Heart left ventricle (tissue), 16 donors: ENCODE measurements around the gene FEN1. TPM values are rescaled to one million over a fixed set of nuclear protein-coding genes. Genes with fewer than 3 reads are reported as not detected.

ENCODE experiments used
- ATAC-seq, 4 donors: fragments of 200-7000 bp; cut with Tn5 transposase; one replicate each; pipeline ENCODE4 v1.9.1; 2020 to 2022; ENCODE audit warnings: moderate library complexity in 4 of 4, mild to moderate bottlenecking in 3 of 4, moderate number of reproducible peaks in 1 of 4
- DNase-seq, 5 donors: peaks; one replicate each; pipeline ENCODE4 v3.0.0-alpha.2; 2020
- H3K27ac ChIP-seq, 12 donors: fragments of 200-600 bp; sonication (generic) in 4 of 12; one replicate each; pipeline versions ENCODE4 v1.5.0 to v1.8.0; 2016 to 2022; ENCODE audit warnings: mild to moderate bottlenecking in 2 of 12
- H3K27me3 ChIP-seq, 9 donors: fragments of 200-600 bp; sonication (generic) in 2 of 9; one replicate each; pipeline versions ENCODE4 v1.5.1 to v1.8.0; 2016 to 2022; ENCODE audit warnings: mild to moderate bottlenecking in 3 of 9
- H3K36me3 ChIP-seq, 9 donors: fragments of 200-600 bp; sonication (generic) in 2 of 9; one replicate each; pipeline versions ENCODE4 v1.5.0 to v1.8.0; 2018 to 2022; ENCODE audit warnings: mild to moderate bottlenecking in 2 of 9
- H3K4me1 ChIP-seq, 12 donors: fragments of 200-600 bp; sonication (generic) in 4 of 12; one replicate each; pipeline versions ENCODE4 v1.5.0 to v1.8.0; 2016 to 2022; ENCODE audit warnings: mild to moderate bottlenecking in 3 of 12
- H3K4me3 ChIP-seq, 12 donors: fragments of 200-600 bp; sonication (generic) in 4 of 12; one replicate each; pipeline versions ENCODE4 v1.5.0 to v1.8.0; 2017 to 2022; ENCODE audit warnings: mild to moderate bottlenecking in 9 of 12, moderate library complexity in 4 of 12
- H3K9me3 ChIP-seq, 12 donors: fragments of 200-600 bp; sonication (generic) in 4 of 12; one replicate each; pipeline versions ENCODE4 v1.5.0 to v1.8.0; 2016 to 2022; ENCODE audit warnings: mild to moderate bottlenecking in 1 of 12
- CTCF ChIP-seq, 12 donors: fragments of 200-600 bp; sonication (generic) in 4 of 12; IDR thresholded peaks; one replicate each; pipeline versions ENCODE4 v1.5.0 to v1.8.0; 2018 to 2022; ENCODE audit warnings: antibody characterized with exemption in 12 of 12, mild to moderate bottlenecking in 5 of 12
- POLR2A ChIP-seq, 2 donors: fragments of 450-650 bp; IDR thresholded peaks; one replicate each; pipeline ENCODE4 v1.6.1; 2017; ENCODE audit warnings: antibody characterized with exemption in 2 of 2, mild to moderate bottlenecking in 2 of 2, moderate library complexity in 2 of 2
- WGBS, 4 donors: extraction: QIAGEN DNeasy Blood & Tissue Kit in 2 of 4; methylation state at CpG; one replicate each; pipeline versions ENCODE4 v1.1.5 to v1.1.7; 2013 to 2018; 5-methylcytosine and 5-hydroxymethylcytosine counted together
- intact Hi-C, 10 donors: fragments of 100-400 bp; cut with DNase I; formaldehyde crosslinking; loops; one replicate each; pipeline versions ENCODE4 v1.11.1 to v1.14.2; 2022
- polyA plus RNA-seq, 2 donors: library from polyadenylated mRNA; stranded (reverse); fragments of 200-250 nt; gene quantifications; one replicate each; pipeline ENCODE4 v1.2.3, GENCODE V29; 2013
- total RNA-seq, 9 donors: library from RNA; depleted of rRNA in 2 of 9; stranded (reverse); fragments of >200 nt in 2 of 9; fragmentation: NEBNext Ultra II Directional in 3 of 9; extraction: Animal tissue kit (Norgen Biotek cat#: 25700) in 3 of 9; gene quantifications; one replicate each; pipeline versions ENCODE4 v1.1.0 to v1.2.4, GENCODE V29; 2016 to 2023
- donor health status: ischemic (EF 13 %, LVEDD 7.1; RV severe dilation, severe dysfunction).
- donor health status: healthy with polysubstance abuse.
- donor health status: DM: no; HTN: yes; CAD: no.
- donor health status: DM: no; HTN: no; CAD: no.
- donor health status: ischemic (EF 25% LVEDD 6.9; RV normal size, moderate dysfunction).
- donor health status: ischemic (EF 25% LVEDD 5.7; RV mildly dilated, moderate dysfunction).
- donor health status: healthy.
- donor health status: DM: yes; HTN: yes; CAD: no.
- donor health status: ischemic (EF 35%, LVEDD 5.7; RV mildly dilated, moderate dysfunction).
- donor health status: nonischemic (EF 11% LVEDD 7.7; RV severe dilation, severe dysfunction).
- donor health status: DM: yes; HTN: yes; CAD: no.
- donor health status: PGD.
- donor health status: ischemic (EF 29% LVEDD 5.4; RV normal size, mild dysfunction).
- donor health status: nonischemic (EF 23%, LVEDD 6.1; RV moderate dilation, normal function).

The FEN1 gene
- total and polyA plus RNA-seq, 11 donors, result 2.6 to 13.7 (median 6.8) TPM

- no peaks in the 10 kb centered on the region for H3K9me3 ChIP-seq
- no peak overlapping the region for H3K27ac ChIP-seq
- peaks cover 0 to 7% (median 0%) of the 10 kb centered on the region in 9 donors for H3K27me3 ChIP-seq
- intact Hi-C loops, result no loop called here
- H3K4me1 ChIP-seq, result peaks cover 0 to 5% (median 0%) of the 10 kb centered on the region in 12 donors
- no peak overlapping the region for H3K4me3 ChIP-seq
- H3K36me3 ChIP-seq, result no peaks in the 10 kb centered on the region
- 59 to 77% (median 70%) methylated on average over 8 to 10 of the region's 10 CpGs for WGBS, 4 donors
- ATAC-seq (no peak), DNase-seq (no peak)
- TF ChIP-seq CTCF (IDR thresholded peaks at IDR 0.05) (no peak), POLR2A (IDR thresholded peaks at IDR 0.05) (no peak)
Measured at GRCh38 chr11:61762223-61762615, 30.5 kb upstream of the FEN1 start.

GRCh38 chr11:61762798-61763197 lies 29.9 kb upstream of the FEN1 start:
- intact Hi-C loops, result no loop called here
- Histone ChIP-seq H3K36me3 (no peaks in the 10 kb centered on the region), H3K9me3 (no peaks in the 10 kb centered on the region), H3K4me1 (peaks cover 0 to 5% (median 0%) of the 10 kb centered on the region in 12 donors), H3K27ac (no peak overlapping the region), H3K27me3 (peaks cover 0 to 7% (median 0%) of the 10 kb centered on the region in 9 donors), H3K4me3 (no peak overlapping the region)
- no peak for DNase-seq
- 27 to 32% (median 31%) methylated on average over 11 to 15 of the region's 15 CpGs for WGBS, 4 donors
- no peak for TF ChIP-seq CTCF (IDR thresholded peaks at IDR 0.05)
- TF ChIP-seq POLR2A (IDR thresholded peaks at IDR 0.05), result no peak
- no peak for ATAC-seq

GRCh38 chr11:61763930-61764605 lies 28.6 kb upstream of the FEN1 start:
- intact Hi-C loops, result no loop called here
- Histone ChIP-seq H3K9me3 (no peaks in the 10 kb centered on the region), H3K36me3 (no peaks in the 10 kb centered on the region), H3K27ac (no peak overlapping the region), H3K4me1 (peaks cover 0 to 5% (median 0%) of the 10 kb centered on the region in 12 donors), H3K4me3 (no peak overlapping the region), H3K27me3 (peaks cover 0 to 7% (median 0%) of the 10 kb centered on the region in 9 donors)
- ATAC-seq (no peak), DNase-seq (no peak)
- WGBS, 4 donors, result 69 to 74% (median 71%) methylated on average over 7 to 23 of the region's 23 CpGs
- TF ChIP-seq CTCF (IDR thresholded peaks at IDR 0.05) (no peak), POLR2A (IDR thresholded peaks at IDR 0.05) (no peak)

- no peak overlapping the region for H3K4me3 ChIP-seq
- no peak for TF ChIP-seq POLR2A (IDR thresholded peaks at IDR 0.05)
- TF ChIP-seq CTCF (IDR thresholded peaks at IDR 0.05), result no peak
- peaks cover 0 to 5% (median 0%) of the 10 kb centered on the region in 12 donors for H3K4me1 ChIP-seq
- H3K27ac ChIP-seq, result no peak overlapping the region
- intact Hi-C loops, result no loop called here
- peaks cover 0 to 7% (median 0%) of the 10 kb centered on the region in 9 donors for H3K27me3 ChIP-seq
- peak in 1 of 5 donors; percentile 78 for DNase-seq
- WGBS, 4 donors, result 44 to 51% (median 45%) methylated on average over 19 to 22 of the region's 22 CpGs; no CpG with 5 or more reads in 1 of the 4 donors
- ATAC-seq, result peak in 3 of 4 donors; percentile 53 to 81 (median 55)
- no peaks in the 10 kb centered on the region for H3K36me3 ChIP-seq
- no peaks in the 10 kb centered on the region for H3K9me3 ChIP-seq
Measured at GRCh38 chr11:61764606-61765260, 28.0 kb upstream of the FEN1 start.
